HG02840 (cell line): ENCODE data around the gene ZNF212.
A peak's percentile ranks its signal among the peaks of the same experiment; 100 is the strongest.

Source experiments
- ATAC-seq: cut with Tn5 transposase; IDR thresholded peaks from one replicate; pipeline ENCODE4 v1.9.1; 2021; ENCODE audit warnings: mild to moderate bottlenecking, moderate library complexity, moderate number of reproducible peaks; ENCODE audit not compliant: unreplicated experiment, low FRiP score

ZNF212 gene

GRCh38 chr7:149239345-149240143, at the start of gene ZNF212:
ZNF212 (plus strand) TSS chr7:149239651; CDS start chr7:149239779, 128 bp downstream.
- peak; percentile 99 for ATAC-seq

- ATAC-seq = no peak
These were observed 47.6 kb upstream of the ZNF212 start for GRCh38 chr7:149191851-149192250.

- no peak for ATAC-seq
These were observed 44.7 kb upstream of the ZNF212 start for GRCh38 chr7:149194799-149195179.

GRCh38 chr7:149195180-149196150, 44.0 kb upstream of the ZNF212 start, which contains the start of gene ZNF282:
ZNF282 (plus strand) TSS chr7:149195546; CDS start chr7:149195590, 44 bp downstream.
- ATAC-seq = peak; percentile 84

- ATAC-seq = no peak
These were observed 43.2 kb upstream of the ZNF212 start for GRCh38 chr7:149196151-149196704.

GRCh38 chr7:149196705-149197171, 42.7 kb upstream of the ZNF212 start:
- ATAC-seq = no peak

- no peak for ATAC-seq
These were observed 41.8 kb upstream of the ZNF212 start for GRCh38 chr7:149197675-149198074.

- ATAC-seq = no peak
These were observed 41.2 kb upstream of the ZNF212 start for GRCh38 chr7:149198161-149198816.

- no peak for ATAC-seq
These were observed 40.0 kb upstream of the ZNF212 start for GRCh38 chr7:149199234-149199995.

- no peak for ATAC-seq
These were observed 36.6 kb upstream of the ZNF212 start for GRCh38 chr7:149202831-149203231.

- ATAC-seq = no peak
These were observed 33.6 kb upstream of the ZNF212 start for GRCh38 chr7:149205690-149206381.

GRCh38 chr7:149207324-149208035, 32.0 kb upstream of the ZNF212 start:
- no peak for ATAC-seq

- ATAC-seq = no peak
These were observed 29.8 kb upstream of the ZNF212 start for GRCh38 chr7:149209518-149210269.

GRCh38 chr7:149210551-149210950, 28.9 kb upstream of the ZNF212 start:
- no peak for ATAC-seq

- no peak for ATAC-seq
These were observed 25.3 kb upstream of the ZNF212 start for GRCh38 chr7:149214020-149214720.

GRCh38 chr7:149216402-149216801, 23.0 kb upstream of the ZNF212 start:
- ATAC-seq = no peak

GRCh38 chr7:149217570-149217969, 21.9 kb upstream of the ZNF212 start:
- no peak for ATAC-seq
